ENCODE data around the gene ECSCR. TPM values are rescaled to one million over a fixed set of nuclear protein-coding genes. Genes with fewer than 3 reads are reported as not detected.
A peak's percentile ranks its signal among the peaks of the same experiment; 100 is the strongest.

Gene ECSCR
- total and polyA plus RNA-seq, 7 donors = 7.6 to 25.4 (median 13.3) TPM

- H3K9me3 ChIP-seq = no peaks in the 10 kb centered on the region
- TF ChIP-seq, protein P1, sequence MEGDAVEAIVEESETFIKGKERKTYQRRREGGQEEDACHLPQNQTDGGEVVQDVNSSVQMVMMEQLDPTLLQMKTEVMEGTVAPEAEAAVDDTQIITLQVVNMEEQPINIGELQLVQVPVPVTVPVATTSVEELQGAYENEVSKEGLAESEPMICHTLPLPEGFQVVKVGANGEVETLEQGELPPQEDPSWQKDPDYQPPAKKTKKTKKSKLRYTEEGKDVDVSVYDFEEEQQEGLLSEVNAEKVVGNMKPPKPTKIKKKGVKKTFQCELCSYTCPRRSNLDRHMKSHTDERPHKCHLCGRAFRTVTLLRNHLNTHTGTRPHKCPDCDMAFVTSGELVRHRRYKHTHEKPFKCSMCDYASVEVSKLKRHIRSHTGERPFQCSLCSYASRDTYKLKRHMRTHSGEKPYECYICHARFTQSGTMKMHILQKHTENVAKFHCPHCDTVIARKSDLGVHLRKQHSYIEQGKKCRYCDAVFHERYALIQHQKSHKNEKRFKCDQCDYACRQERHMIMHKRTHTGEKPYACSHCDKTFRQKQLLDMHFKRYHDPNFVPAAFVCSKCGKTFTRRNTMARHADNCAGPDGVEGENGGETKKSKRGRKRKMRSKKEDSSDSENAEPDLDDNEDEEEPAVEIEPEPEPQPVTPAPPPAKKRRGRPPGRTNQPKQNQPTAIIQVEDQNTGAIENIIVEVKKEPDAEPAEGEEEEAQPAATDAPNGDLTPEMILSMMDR (IDR thresholded peaks at IDR 0.05) = no peak
- no peak for ATAC-seq
- no peaks in the 10 kb centered on the region for H3K27me3 ChIP-seq (ENCODE audit: insufficient read depth in 3 of 3, low read length in 2 of 3)
- H3K36me3 ChIP-seq (ENCODE audit: insufficient read depth in 1 of 2, low read depth in 1 of 2) = no peaks in the 10 kb centered on the region
- WGBS, 3 donors = 69 to 85% (median 70%) methylated on average over 3 of the region's 3 CpGs
- peaks cover 8% of the 10 kb centered on the region for H3K4me1 ChIP-seq
- H3K27ac ChIP-seq = peak overlapping the region; percentile 13
- intact Hi-C loops (cut with DNase I) = no loop called here
- no peak for DNase-seq
- no peak overlapping the region for H3K4me3 ChIP-seq
These were observed 33.3 kb upstream of the ECSCR start for GRCh38 chr5:139495638-139496435.

- peak overlapping the region; percentile 13 for H3K27ac ChIP-seq
- intact Hi-C loops (cut with DNase I) = loop anchor here in 1 of 2 donors (5.0 kb wide), 1 partner anchor 38 kb away; no protein-coding TSS in a partner anchor
- H3K4me1 ChIP-seq = peaks cover 8% of the 10 kb centered on the region
- DNase-seq (no peak), ATAC-seq (no peak)
- H3K4me3 ChIP-seq = no peak overlapping the region
- no peaks in the 10 kb centered on the region for H3K36me3 ChIP-seq (ENCODE audit: insufficient read depth in 1 of 2, low read depth in 1 of 2)
- no peaks in the 10 kb centered on the region for H3K27me3 ChIP-seq (ENCODE audit: insufficient read depth in 3 of 3, low read length in 2 of 3)
- TF ChIP-seq, protein P1 (IDR thresholded peaks at IDR 0.05) = no peak
- no peaks in the 10 kb centered on the region for H3K9me3 ChIP-seq
These were observed 32.3 kb upstream of the ECSCR start for GRCh38 chr5:139494832-139495231.

- no peaks in the 10 kb centered on the region for H3K27me3 ChIP-seq (ENCODE audit: insufficient read depth in 3 of 3, low read length in 2 of 3)
- no peak overlapping the region for H3K4me3 ChIP-seq
- ATAC-seq = no peak
- H3K9me3 ChIP-seq = no peaks in the 10 kb centered on the region
- no peaks in the 10 kb centered on the region for H3K36me3 ChIP-seq (ENCODE audit: insufficient read depth in 1 of 2, low read depth in 1 of 2)
- DNase-seq = no peak
- no peak overlapping the region for H3K27ac ChIP-seq
- TF ChIP-seq, protein P1 (IDR thresholded peaks at IDR 0.05) = no peak
- intact Hi-C loops (cut with DNase I) = loop anchor here in 1 of 2 donors (5.0 kb wide), 1 partner anchor 37 kb away; no protein-coding TSS in a partner anchor
- peaks cover 8% of the 10 kb centered on the region for H3K4me1 ChIP-seq
- 94 to 98% (median 95%) methylated on average over 3 of the region's 3 CpGs for WGBS, 3 donors
These were observed 31.7 kb upstream of the ECSCR start for GRCh38 chr5:139494256-139494655.

- ATAC-seq = peak in 2 of 4 donors; percentile 40 to 43
- Histone ChIP-seq H3K9me3 (no peaks in the 10 kb centered on the region), H3K36me3 (ENCODE audit: insufficient read depth in 1 of 2, low read depth in 1 of 2) (no peaks in the 10 kb centered on the region), H3K4me3 (no peak overlapping the region), H3K27me3 (ENCODE audit: insufficient read depth in 3 of 3, low read length in 2 of 3) (no peaks in the 10 kb centered on the region), H3K4me1 (peaks cover 8% of the 10 kb centered on the region), H3K27ac (no peak overlapping the region)
- TF ChIP-seq, protein P1 (IDR thresholded peaks at IDR 0.05) = no peak
- 26 to 32% (median 27%) methylated on average over 6 of the region's 6 CpGs for WGBS, 3 donors
- DNase-seq = no peak
- intact Hi-C loops (cut with DNase I) = loop anchor here in 1 of 2 donors (5.0 kb wide), 1 partner anchor 35 kb away; no protein-coding TSS in a partner anchor
These were observed 30.2 kb upstream of the ECSCR start for GRCh38 chr5:139492700-139493192.
